ENCODE measurements around the gene BPIFB3. TPM values are rescaled to one million over a fixed set of nuclear protein-coding genes. Genes with fewer than 3 reads are reported as not detected.
"Not testable (repeated sequence)": the region's sequence is repeated elsewhere in the genome, so short reads cannot be mapped to it uniquely, and the experiment has no call there.

Gene BPIFB3
- total and polyA plus RNA-seq, 12 donors, result not detected

- intact Hi-C loops (cut with DNase I), result no loop called here
- DNase-seq, result no peak
- TF ChIP-seq CTCF (IDR thresholded peaks at IDR 0.05) (no peak), POLR2A (IDR thresholded peaks at IDR 0.05) (no peak)
- Histone ChIP-seq H3K9me3 (replicated peaks in 1 of 3) (no peaks in the 10 kb centered on the region), H3K4me3 (no peak overlapping the region), H3K27ac (no peak overlapping the region), H3K4me1 (replicated peaks in 1 of 2) (no peaks in the 10 kb centered on the region), H3K36me3 (replicated peaks in 1 of 2) (no peaks in the 10 kb centered on the region), H3K27me3 (no peaks in the 10 kb centered on the region)
- 62 to 88% (median 79%) methylated on average over 2 of the region's 2 CpGs for WGBS, 4 donors
Measured at GRCh38 chr20:33042983-33043730, 10.5 kb upstream of the BPIFB3 start.

- TF ChIP-seq CTCF (IDR thresholded peaks at IDR 0.05) (no peak), POLR2A (IDR thresholded peaks at IDR 0.05) (no peak)
- no peak for DNase-seq
- Histone ChIP-seq H3K36me3 (replicated peaks in 1 of 2) (no peaks in the 10 kb centered on the region), H3K27ac (no peak overlapping the region), H3K9me3 (replicated peaks in 1 of 3) (no peaks in the 10 kb centered on the region), H3K4me3 (no peak overlapping the region), H3K4me1 (replicated peaks in 1 of 2) (no peaks in the 10 kb centered on the region), H3K27me3 (no peaks in the 10 kb centered on the region)
- WGBS, 4 donors, result 39 to 42% (median 42%) methylated on average over 1 of the region's 1 CpG
- intact Hi-C loops (cut with DNase I), result no loop called here
Measured at GRCh38 chr20:33043731-33044181, 9.9 kb upstream of the BPIFB3 start.

GRCh38 chr20:33045129-33045721 lies 8.5 kb upstream of the BPIFB3 start:
- H3K27ac ChIP-seq; H3K36me3 ChIP-seq (replicated peaks in 1 of 2); H3K4me1 ChIP-seq (replicated peaks in 1 of 2); H3K9me3 ChIP-seq (replicated peaks in 1 of 3); H3K4me3 ChIP-seq; DNase-seq; H3K27me3 ChIP-seq; intact Hi-C loops (cut with DNase I): not testable (repeated sequence)
- WGBS, 4 donors, result 80 to 82% (median 81%) methylated on average over 15 of the region's 15 CpGs

- no peaks in the 10 kb centered on the region for H3K36me3 ChIP-seq (replicated peaks in 1 of 2)
- H3K27me3 ChIP-seq, result no peaks in the 10 kb centered on the region
- no peak for DNase-seq
- intact Hi-C loops (cut with DNase I), result no loop called here
- no peak overlapping the region for H3K4me3 ChIP-seq
- H3K4me1 ChIP-seq (replicated peaks in 1 of 2), result no peaks in the 10 kb centered on the region
- no peak overlapping the region for H3K27ac ChIP-seq
- whole genome bisulfite sequencing, 4 donors, result 64 to 68% (median 67%) methylated on average over 3 of the region's 3 CpGs
- no peaks in the 10 kb centered on the region for H3K9me3 ChIP-seq (replicated peaks in 1 of 3)
- no peak for TF ChIP-seq POLR2A (IDR thresholded peaks at IDR 0.05)
- TF ChIP-seq CTCF (IDR thresholded peaks at IDR 0.05), result no peak
Measured at GRCh38 chr20:33046412-33046811, 7.3 kb upstream of the BPIFB3 start.

GRCh38 chr20:33051333-33051732 lies 2.4 kb upstream of the BPIFB3 start:
- Histone ChIP-seq H3K27ac (no peak overlapping the region), H3K4me1 (replicated peaks in 1 of 2) (no peaks in the 10 kb centered on the region), H3K36me3 (replicated peaks in 1 of 2) (no peaks in the 10 kb centered on the region), H3K9me3 (replicated peaks in 1 of 3) (no peaks in the 10 kb centered on the region), H3K27me3 (no peaks in the 10 kb centered on the region), H3K4me3 (no peak overlapping the region)
- 64 to 86% (median 72%) methylated on average over 4 of the region's 4 CpGs for WGBS, 4 donors
- no peak for DNase-seq
- intact Hi-C loops (cut with DNase I), result no loop called here
- TF ChIP-seq CTCF (IDR thresholded peaks at IDR 0.05), result no peak
- no peak for TF ChIP-seq POLR2A (IDR thresholded peaks at IDR 0.05)

Measured in adrenal gland (tissue), 12 donors.